Thyroid gland (tissue), 4 donors: Measurements from ENCODE around the gene LDLRAD4. TPM values are rescaled to one million over a fixed set of nuclear protein-coding genes. Genes with fewer than 3 reads are reported as not detected.

ENCODE experiments used
- DNase-seq, 2 donors: peaks; one replicate each; pipeline ENCODE4 v3.0.0-alpha.2; 2019
- H3K27ac ChIP-seq, 3 donors: fragments of 200-600 bp; sonication (generic); 1 replicate in 2 of 3; 2 replicates in 1 of 3; pipeline ENCODE4 v1.5.1; 2016 to 2019; ENCODE audit warnings: mild to moderate bottlenecking in 1 of 3, moderate library complexity in 1 of 3
- H3K27me3 ChIP-seq: fragments of 200-600 bp; sonication (generic); one replicate; pipeline ENCODE4 v1.5.1; 2019
- H3K36me3 ChIP-seq, 2 donors: fragments of 200-600 bp; sonication (generic); one replicate each; pipeline ENCODE4 v1.5.1; 2016 to 2019
- H3K4me1 ChIP-seq, 2 donors: fragments of 200-600 bp; sonication (generic); one replicate each; pipeline ENCODE4 v1.5.1; 2017 to 2019
- H3K4me3 ChIP-seq, 3 donors: fragments of 200-600 bp; sonication (generic); replicated peaks in 1 of 3; 1 replicate in 2 of 3; 2 replicates in 1 of 3; pipeline ENCODE4 v1.5.1; 2016; ENCODE audit warnings: mild to moderate bottlenecking in 1 of 3
- H3K9me3 ChIP-seq: fragments of 200-600 bp; sonication (generic); one replicate; pipeline ENCODE4 v1.5.1; 2017
- CTCF ChIP-seq, 6 experiments: fragments of 200-600 bp in 3 of 6; fragments of 450-650 bp in 3 of 6; sonication (generic) in 3 of 6; IDR thresholded peaks; one replicate each; pipeline ENCODE4 v1.5.1; 2016 to 2019; ENCODE audit warnings: antibody characterized with exemption in 6 of 6, mild to moderate bottlenecking in 2 of 6, inconsistent platforms in 1 of 6, moderate library complexity in 1 of 6
- POLR2A ChIP-seq, 2 donors: fragments of 450-650 bp; IDR thresholded peaks; one replicate each; pipeline ENCODE4 v1.6.1; 2017; ENCODE audit warnings: antibody characterized with exemption in 2 of 2, mild to moderate bottlenecking in 2 of 2, moderate library complexity in 1 of 2
- WGBS, 2 donors: methylation state at CpG; one replicate each; pipeline ENCODE4 v1.1.5; 2017; 5-methylcytosine and 5-hydroxymethylcytosine counted together
- intact Hi-C: fragments of 100-400 bp; cut with DNase I; formaldehyde crosslinking; loops from one replicate; pipeline ENCODE4 v1.15.1; 2023
- total RNA-seq, 4 donors: library from RNA; depleted of rRNA; stranded (reverse); fragments of >200 nt; gene quantifications; one replicate each; pipeline ENCODE4 v1.2.3, GENCODE V29; 2016

The LDLRAD4 gene
- total RNA-seq, 4 donors from 2014 or later: 23.7 to 35.7 (median 29.7) TPM

- H3K9me3 ChIP-seq: no peaks in the 10 kb centered on the region
- no peaks in the 10 kb centered on the region for H3K27me3 ChIP-seq
- DNase-seq: peak; percentile 40 to 61
- intact Hi-C loops: no loop called here
- H3K27ac ChIP-seq: peak overlapping the region in 1 of 3 donors; percentile 12
- WGBS, 2 donors: 48 to 55% methylated on average over 5 of the region's 5 CpGs
- peaks cover 13 to 30% of the 10 kb centered on the region in 2 donors for H3K4me1 ChIP-seq
- TF ChIP-seq CTCF (IDR thresholded peaks at IDR 0.05) (no peak), POLR2A (IDR thresholded peaks at IDR 0.05) (no peak)
- H3K4me3 ChIP-seq: no peak overlapping the region
- no peaks in the 10 kb centered on the region for H3K36me3 ChIP-seq
Observed at GRCh38 chr18:13551305-13551603, 332.7 kb downstream of the LDLRAD4 start.

GRCh38 chr18:13551841-13552733, 333.5 kb downstream of the LDLRAD4 start:
- intact Hi-C loops: no loop called here
- no peak for DNase-seq
- H3K4me3 ChIP-seq: no peak overlapping the region
- TF ChIP-seq POLR2A (IDR thresholded peaks at IDR 0.05) (no peak), CTCF (IDR thresholded peaks at IDR 0.05) (no peak)
- no peaks in the 10 kb centered on the region for H3K27me3 ChIP-seq
- 75 to 84% methylated on average over 13 of the region's 13 CpGs for WGBS, 2 donors
- no peak overlapping the region for H3K27ac ChIP-seq
- peaks cover 8 to 30% of the 10 kb centered on the region in 2 donors for H3K4me1 ChIP-seq
- no peaks in the 10 kb centered on the region for H3K9me3 ChIP-seq
- no peaks in the 10 kb centered on the region for H3K36me3 ChIP-seq

GRCh38 chr18:13553449-13553848, 334.9 kb downstream of the LDLRAD4 start:
- no peaks in the 10 kb centered on the region for H3K9me3 ChIP-seq
- WGBS, 2 donors: 92 to 95% methylated on average over 9 of the region's 9 CpGs
- H3K4me1 ChIP-seq: peaks cover 4 to 21% of the 10 kb centered on the region in 2 donors
- no peak overlapping the region for H3K4me3 ChIP-seq
- H3K27ac ChIP-seq: no peak overlapping the region
- H3K27me3 ChIP-seq: no peaks in the 10 kb centered on the region
- H3K36me3 ChIP-seq: no peaks in the 10 kb centered on the region
- TF ChIP-seq POLR2A (IDR thresholded peaks at IDR 0.05): no peak
- TF ChIP-seq CTCF (IDR thresholded peaks at IDR 0.05): no peak
- no peak for DNase-seq
- intact Hi-C loops: no loop called here

- H3K4me3 ChIP-seq: no peak overlapping the region
- no peak overlapping the region for H3K27ac ChIP-seq
- H3K4me1 ChIP-seq: peaks cover 4 to 35% of the 10 kb centered on the region in 2 donors
- 97 to 99% methylated on average over 2 of the region's 2 CpGs for WGBS, 2 donors
- H3K9me3 ChIP-seq: no peaks in the 10 kb centered on the region
- no peaks in the 10 kb centered on the region for H3K27me3 ChIP-seq
- H3K36me3 ChIP-seq: no peaks in the 10 kb centered on the region
- TF ChIP-seq POLR2A (IDR thresholded peaks at IDR 0.05) (no peak), CTCF (IDR thresholded peaks at IDR 0.05) (no peak)
- no peak for DNase-seq
- intact Hi-C loops: no loop called here
Observed at GRCh38 chr18:13555192-13555591, 336.6 kb downstream of the LDLRAD4 start.

- Histone ChIP-seq H3K27ac (no peak overlapping the region), H3K4me3 (no peak overlapping the region), H3K4me1 (peaks cover 4 to 35% of the 10 kb centered on the region in 2 donors), H3K9me3 (no peaks in the 10 kb centered on the region), H3K27me3 (no peaks in the 10 kb centered on the region), H3K36me3 (no peaks in the 10 kb centered on the region)
- TF ChIP-seq POLR2A (IDR thresholded peaks at IDR 0.05) (no peak), CTCF (IDR thresholded peaks at IDR 0.05) (no peak)
- intact Hi-C loops: no loop called here
- DNase-seq: no peak
- WGBS, 2 donors: 62 to 83% methylated on average over 3 of the region's 3 CpGs
Observed at GRCh38 chr18:13555865-13556264, 337.3 kb downstream of the LDLRAD4 start.
